Endometrial microvascular endothelial cells (primary cell): ENCODE measurements around the gene PTPRN2. TPM values are rescaled to one million over a fixed set of nuclear protein-coding genes. Genes with fewer than 3 reads are reported as not detected.
"Not testable (repeated sequence)": the region's sequence is repeated elsewhere in the genome, so short reads cannot be mapped to it uniquely, and the experiment has no call there.

Experiments
- in situ Hi-C: cut with HindIII; loops from 2 replicates; pipeline ENCODE4 v1.10.0; 2017; ENCODE audit warnings: low sequenced_read_pairs, low pct_unique_long_range_greater_than_20kb; ENCODE audit errors: inconsistent ontology term
- total RNA-seq: library from RNA; depleted of rRNA; stranded (reverse); fragments of >200 nt; gene quantifications from one replicate; pipeline ENCODE4 v1.2.3, GENCODE V29; 2015; ENCODE audit errors: inconsistent ontology term

PTPRN2 gene
- total RNA-seq, 1 donor from 2014 or later: 13.3 TPM

DNA sequence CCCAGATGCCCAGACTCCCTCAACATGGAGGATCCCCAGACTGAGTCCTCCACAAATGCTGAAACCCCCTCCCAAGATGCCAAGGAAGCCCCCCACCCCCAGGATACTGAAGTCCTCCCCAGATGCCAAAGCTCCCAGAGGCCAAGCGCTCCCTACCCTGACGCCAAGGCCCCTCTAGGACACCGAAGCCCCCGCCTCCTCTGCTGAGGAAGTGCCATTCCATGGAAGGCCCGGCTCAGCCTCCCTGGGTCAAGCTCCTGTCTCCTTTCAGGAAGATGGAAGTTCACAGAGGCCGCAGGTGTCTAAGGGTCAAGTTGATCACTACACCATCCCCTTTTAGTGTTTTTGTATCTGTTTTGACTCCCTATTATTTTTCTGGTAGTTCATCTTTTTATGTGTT is 644.1 kb downstream of the PTPRN2 start:
- in situ Hi-C loops: no loop called here

DNA sequence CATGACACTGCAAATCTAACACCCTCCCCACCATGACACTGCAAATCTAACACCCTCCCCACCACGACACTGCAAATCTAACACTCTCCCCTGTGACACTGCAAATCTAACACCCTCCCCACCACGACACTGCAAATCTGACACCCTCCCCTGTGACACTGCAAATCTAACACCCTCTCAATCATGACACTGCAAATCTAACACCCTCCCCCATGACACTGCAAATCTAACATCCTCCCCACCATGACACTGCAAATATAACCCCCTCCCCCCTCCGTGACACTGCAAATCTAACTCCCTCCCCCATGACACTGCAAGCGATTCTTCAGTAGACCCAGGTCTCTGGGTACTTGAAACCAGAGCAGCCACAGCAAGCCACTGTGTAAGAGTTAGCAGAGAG is 646.4 kb downstream of the PTPRN2 start:
- in situ Hi-C loops: no loop called here

DNA sequence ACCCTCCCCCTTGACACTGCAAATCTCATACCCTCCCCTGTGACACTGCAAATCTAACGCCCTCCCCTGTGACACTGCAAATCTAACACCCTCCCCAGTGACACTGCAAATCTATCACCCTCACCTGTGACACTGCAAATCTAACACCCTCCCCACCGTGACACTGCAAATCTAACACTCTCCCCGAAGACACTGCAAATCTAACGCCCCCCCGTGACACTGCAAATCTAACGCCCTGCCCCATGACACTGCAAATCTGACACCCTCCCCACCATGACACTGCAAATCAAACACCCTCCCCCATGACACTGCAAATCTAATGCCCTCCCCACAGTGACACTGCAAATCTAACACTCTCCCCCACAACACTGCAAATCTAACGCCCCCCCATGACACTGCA is 647.1 kb downstream of the PTPRN2 start:
- in situ Hi-C loops: no loop called here

DNA sequence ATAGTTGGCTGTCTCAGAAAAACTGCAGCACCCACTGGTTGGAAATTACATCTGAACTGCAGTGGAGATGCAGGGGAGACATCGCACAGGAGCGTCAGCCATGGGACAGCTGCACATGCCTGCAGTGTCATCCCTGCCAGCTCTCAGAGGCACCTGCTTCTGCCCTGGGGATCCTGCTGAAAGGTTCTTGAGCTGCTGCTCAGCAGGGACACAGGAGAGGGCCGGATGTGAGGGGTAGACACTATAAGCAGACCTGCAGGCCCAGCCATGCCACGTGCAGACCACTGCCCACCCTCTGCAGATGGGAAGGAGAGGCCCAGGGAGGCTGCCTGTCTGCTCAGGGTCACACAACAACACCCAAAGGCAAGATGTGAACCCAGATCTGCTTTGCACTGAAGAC is 649.4 kb downstream of the PTPRN2 start:
- in situ Hi-C loops: no loop called here

DNA sequence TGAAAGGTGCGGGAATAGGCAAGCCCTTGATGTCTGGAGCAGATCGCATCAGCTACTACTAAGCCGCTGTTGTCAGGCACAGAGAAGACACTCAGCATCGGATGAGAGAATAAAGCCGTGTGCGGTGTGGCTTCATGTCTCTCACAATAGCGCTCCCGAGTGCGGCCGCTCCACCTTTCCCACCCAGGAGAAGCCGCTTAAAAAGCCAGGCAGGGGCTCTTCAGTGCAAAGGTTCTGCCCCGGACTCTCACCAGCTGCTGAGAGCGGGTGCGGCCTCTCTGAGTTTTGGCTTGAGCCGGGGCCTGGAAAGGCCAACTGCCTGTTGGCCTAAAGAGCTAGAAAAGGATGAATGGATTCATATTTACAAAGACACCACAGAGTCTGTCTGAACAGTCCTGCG is 650.2 kb downstream of the PTPRN2 start:
- in situ Hi-C loops: no loop called here

DNA sequence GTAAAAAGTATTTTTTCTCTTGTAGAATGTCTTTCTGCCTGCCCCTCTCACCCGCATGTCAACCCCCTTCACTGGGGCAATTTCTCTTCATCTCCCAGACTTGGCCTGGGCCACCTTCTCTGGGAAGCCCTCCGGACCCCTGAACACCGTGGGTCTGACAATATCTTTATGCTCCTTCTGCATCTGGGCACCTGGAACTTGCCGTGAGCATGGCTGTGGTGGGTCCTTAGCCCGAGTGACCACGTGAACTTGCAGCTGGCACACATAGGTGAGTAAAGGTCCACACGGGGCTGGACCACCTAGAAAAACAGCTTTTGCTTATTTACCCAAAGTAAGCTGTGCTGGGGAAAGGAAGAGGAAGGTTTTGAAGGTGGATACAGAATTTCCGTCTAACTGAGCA is 650.6 kb downstream of the PTPRN2 start:
- in situ Hi-C loops: no loop called here

DNA sequence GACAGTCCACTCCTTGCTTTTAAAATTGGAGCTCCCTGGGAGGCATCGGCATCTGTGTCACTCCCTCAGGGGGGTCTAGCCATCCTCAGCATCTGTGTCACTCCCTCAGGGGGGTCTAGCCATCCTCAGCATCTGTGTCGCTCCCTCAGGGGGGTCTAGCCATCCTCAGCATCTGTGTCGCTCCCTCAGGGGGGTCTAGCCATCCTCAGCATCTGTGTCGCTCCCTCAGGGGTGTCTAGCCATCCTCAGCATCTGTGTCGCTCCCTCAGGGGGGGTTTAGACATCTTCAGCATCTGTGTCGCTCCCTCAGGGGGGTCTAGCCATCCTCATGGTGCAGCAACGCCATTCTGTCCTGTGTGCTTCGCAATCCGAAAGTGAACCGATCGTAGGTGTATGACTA is 651.9 kb downstream of the PTPRN2 start:
- in situ Hi-C loops: not testable (repeated sequence)

DNA sequence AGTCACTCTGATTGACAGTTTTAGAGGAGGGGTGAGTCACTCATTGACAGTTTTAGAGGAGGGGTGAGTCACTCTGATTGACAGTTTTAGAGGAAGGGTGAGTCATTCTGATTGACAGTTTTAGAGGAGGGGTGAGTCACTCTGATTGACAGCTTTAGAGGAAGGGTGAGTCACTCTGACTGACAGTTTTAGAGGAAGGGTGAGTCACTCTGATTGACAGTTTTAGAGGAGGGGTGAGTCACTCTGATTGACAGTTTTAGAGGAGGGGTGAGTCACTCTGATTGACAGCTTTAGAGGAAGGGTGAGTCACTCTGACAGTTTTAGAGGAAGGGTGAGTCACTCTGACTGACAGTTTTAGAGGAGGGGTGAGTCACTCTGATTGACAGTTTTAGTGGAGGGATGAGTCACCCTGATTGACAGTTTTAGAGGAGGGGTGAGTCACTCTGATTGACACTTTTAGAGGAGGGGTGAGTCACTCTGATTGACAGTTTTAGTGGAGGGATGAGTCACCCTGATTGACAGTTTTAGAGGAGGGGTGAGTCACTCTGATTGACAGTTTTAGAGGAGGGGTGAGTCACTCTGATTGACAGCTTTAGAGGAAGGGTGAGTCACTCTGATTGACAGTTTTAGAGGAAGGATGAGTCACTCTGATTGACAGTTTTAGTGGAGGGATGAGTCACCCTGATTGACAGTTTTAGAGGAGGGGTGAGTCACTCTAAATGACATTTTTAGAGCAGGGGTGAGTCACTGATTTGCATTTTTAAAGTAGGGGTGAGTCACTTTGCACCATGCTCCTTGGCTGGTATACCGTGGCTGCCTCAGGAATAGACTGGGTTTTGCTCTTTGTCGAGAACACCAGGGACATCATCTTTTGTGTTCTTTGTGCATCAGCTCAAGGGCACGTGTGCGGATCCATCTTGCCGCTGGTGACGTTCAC is 654.1 kb downstream of the PTPRN2 start:
- in situ Hi-C loops: not testable (repeated sequence)

DNA sequence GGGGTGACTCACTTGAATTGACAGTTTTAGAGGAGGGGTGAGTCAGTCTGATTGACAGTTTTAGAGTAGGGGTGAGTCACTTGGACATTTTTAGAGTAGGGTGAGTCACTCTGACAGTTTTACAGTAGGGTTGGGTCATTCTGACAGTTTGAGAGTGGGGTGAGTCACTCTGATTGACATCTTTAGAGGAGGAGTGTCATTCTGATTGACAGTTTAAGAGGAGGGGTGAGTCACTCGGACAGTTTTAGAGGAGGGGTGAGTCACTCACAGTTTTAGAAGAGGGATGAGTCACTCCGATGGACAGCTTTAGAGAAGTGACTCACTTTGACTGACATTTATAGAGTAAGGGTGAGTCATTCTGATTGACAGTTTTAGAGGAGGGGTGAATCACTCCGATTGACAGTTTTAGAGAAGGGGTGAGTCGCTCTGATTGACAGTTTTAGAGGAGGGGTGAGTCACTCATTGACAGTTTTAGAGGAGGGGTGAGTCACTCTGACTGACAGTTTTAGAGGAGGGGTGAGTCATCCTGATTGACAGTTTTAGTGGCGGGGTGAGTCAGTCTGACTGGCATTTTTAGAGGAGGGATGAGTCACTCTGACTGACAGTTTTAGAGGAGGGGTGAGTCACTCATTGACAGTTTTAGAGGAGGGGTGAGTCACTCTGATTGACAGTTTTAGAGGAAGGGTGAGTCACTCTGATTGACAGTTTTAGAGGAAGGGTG is 655.0 kb downstream of the PTPRN2 start:
- in situ Hi-C loops: no loop called here

DNA sequence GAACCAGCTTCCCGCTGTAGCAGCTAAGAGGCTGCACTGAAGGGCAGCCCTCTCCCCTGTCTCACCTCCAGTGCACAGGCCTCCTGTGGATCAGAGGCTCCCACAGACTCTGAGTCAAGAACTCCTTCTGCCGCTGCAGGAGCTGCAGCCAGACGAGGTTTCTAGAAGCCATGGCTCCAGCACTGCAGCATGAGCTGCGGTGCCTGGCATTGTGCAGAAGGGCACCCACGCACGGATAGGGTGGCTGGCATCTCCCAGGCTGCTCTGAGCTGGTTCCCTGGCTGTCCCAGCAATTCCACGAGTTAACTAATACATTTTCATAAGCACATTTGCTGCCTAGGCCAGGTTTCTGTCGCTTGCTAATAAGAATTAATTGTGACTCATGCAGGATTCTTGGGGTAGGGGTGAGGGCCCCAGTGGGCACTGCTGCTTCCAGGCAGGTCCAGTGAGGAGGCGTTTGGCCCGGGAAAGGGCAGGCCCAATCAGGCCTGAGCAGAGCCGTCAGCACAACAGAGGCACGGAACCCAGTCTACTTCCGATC is 656.6 kb downstream of the PTPRN2 start:
- in situ Hi-C loops: no loop called here

DNA sequence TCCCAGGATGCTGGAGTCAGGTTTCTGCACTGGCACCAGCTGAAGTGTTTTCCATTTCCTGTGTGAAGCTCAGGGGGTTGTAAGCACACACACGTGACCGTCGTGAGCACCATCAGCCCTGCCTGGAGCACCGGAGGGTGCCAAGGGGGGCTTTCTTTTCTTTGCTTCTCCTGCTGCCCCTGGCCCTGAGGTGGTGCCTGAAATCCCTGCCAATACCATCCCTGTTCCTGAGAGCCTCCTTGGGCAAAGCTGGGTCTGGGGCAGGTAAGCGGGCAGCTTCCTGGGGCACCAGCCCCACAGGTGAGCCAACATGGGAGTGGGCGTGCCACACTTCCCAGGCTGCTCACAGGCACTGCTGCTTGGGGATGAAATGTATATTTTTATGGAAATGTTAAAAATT is 657.2 kb downstream of the PTPRN2 start:
- in situ Hi-C loops: no loop called here

DNA sequence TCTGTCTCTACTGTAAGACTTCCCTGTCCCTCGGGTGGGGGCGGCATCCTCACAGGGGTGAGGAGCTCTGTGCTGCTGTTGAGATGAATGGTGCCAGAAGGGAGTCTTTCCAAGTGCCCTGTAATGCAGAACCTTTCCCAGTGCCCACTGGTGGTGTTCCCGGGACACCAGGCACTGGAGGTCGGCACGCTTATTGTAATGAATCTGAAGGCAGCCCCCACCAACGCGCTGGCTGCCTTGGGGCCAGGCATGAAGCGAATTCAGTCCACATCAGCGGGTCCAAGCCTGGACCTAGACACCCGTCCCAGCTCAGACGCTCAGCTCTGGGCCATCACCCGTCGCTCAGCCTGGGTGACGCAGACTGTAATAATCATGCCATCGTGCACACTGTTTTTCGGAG is 658.0 kb downstream of the PTPRN2 start:
- in situ Hi-C loops: no loop called here

DNA sequence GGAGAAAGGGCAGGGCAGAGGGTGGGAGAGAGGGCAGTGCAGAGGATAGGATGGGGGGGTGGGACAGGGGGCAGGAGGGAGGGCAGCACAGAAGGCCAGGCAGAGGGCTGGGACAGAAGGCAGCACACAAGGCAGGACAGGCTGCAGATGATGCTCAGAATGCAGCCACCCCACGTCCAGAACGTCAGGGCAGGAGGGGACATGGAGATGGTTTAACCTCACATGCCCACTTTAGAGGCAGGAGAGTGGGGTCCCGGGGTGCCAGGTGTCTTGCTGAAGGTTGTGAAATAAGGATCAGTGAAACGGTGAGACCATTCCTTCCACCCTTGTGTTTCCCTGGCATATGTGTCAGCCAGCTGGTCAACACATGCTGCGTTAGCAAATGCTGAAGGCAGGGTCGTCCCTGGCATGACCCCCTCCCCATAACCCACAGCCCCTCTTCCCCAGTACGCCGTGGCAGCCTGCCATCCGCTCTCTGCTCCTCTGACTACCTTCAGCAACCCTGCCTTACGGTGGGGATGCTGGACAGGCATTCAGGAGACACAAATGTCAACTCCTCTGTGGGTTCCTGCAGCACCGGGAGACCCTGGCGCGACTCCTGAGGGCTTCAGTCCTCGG is 658.7 kb downstream of the PTPRN2 start:
- in situ Hi-C loops: no loop called here

DNA sequence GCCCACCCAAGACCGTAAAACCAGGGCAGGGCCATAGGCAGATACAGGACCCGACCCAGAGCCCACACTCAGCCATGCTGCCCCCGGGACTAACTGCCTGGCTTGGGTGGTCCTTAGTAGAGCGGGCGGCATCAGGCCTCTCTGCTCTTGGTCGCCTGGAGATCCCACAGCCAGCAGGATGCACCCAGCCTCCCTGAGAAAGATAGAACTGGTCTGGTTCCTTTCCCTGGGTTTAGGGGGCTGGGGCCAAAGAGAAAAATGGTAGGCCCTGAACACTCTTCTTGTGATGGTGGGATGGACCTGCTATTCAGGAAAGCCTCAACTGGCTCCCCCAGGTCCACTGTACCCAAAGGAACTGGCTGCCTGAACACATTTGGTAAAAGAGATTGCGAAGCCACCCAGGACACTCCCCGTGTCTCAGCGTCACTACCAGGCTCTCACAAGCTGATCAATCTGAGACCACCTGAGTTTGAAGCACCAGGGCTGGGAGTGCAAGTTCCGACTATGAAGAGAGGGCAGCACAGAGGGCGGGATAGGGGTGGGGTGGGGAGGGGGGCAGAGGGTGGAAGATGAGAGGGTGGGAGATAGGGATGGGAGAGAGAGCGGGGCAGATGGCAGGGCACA is 659.3 kb downstream of the PTPRN2 start:
- in situ Hi-C loops: no loop called here

DNA sequence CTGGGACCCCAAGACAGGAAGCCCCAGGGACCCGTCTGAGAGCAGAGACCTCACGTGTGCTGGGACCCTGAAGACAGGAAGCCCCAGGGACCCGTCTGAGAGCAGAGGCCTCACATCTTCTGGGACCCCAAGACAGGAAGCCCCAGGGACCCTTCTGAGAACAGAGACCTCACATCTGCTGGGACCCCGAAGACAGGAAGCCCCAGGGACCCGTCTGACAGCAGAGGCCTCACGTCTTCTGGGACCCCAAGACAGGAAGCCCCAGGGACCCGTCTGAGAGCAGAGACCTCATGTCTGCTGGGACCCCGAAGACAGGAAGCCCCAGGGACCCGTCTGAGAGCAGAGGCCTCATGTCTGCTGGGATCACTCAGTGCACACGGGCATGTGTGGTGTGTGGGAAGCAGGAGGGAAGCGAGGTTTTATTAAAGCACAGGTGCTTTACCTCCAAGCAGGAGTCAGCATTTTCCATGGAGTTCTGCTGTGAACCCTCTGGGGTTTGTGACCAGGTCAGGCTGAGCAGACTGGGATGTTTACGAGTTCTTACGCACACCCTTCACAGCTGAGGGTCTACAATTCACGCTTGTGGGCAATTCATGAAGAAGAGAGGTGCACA is 660.2 kb downstream of the PTPRN2 start:
- in situ Hi-C loops: no loop called here

DNA sequence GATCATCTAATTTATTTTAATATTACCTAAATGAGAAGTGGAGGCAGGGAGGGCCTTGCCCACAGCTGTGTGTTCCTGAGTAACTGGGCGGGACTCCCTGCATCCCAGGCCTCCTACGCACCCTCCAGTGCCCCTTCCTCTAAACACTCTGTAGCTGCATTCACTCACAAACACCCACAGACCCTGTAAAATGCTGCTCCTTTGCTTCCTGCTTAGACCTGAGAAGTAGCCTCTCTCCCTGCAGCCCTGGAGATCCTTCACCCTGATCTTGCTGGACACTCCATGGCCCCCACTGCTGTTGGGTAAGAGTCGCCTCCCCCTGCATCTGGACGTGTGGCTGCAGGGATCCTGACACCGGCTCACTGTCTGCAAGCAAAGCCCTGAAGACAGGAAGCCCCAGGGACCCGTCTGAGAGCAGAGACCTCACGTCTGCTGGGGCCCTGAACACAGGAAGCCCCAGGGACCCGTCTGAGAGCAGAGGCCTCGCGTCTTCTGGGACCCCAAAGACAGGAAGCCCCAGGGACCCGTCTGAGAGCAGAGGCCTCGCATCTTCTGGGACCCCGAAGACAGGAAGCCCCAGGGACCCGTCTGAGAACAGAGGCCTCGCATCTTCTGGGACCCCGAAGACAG is 661.0 kb downstream of the PTPRN2 start:
- in situ Hi-C loops: no loop called here

DNA sequence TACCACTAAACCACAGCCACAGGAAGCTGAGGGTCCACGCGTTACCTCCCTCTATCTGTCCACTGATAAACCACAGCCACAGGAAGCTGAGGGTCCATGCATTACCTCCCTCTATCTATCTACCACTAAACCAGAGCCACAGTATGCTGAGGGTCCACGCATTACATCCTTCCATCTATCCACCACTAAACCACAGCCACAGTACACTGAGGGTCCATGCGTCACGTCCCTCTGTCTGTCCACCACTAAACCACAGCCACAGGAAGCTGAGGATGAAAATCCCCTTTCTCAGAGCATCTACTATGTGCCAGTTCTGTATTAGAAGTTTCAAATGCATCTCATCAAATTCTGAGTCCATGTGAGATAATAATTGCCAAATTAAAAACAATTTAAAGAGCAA is 661.5 kb downstream of the PTPRN2 start:
- in situ Hi-C loops: no loop called here

DNA sequence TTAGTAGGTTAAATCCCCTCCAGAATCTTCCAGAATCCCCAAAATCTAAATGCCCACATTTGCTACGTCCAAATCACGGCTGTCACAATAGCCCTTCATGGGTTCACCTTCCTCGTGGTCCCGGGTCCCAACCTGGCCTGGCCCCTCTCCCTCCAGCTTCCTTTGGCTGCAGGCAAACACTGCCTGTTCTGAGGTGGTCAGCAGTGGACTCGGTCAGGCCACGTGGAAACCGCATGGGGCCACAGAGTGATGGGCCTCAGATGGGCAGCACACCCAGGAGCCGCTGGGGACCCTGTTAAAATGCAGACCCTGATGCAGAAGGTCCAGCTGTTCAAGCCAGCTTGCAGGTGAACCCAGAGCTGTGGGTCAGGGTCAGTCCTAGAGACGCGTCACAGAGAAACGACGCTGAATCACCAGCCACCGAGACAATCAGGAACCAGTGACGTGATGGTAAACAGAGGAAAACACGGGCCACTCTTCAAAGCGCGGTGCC is 662.2 kb downstream of the PTPRN2 start:
- in situ Hi-C loops: no loop called here
